MG63 (cell line): ENCODE results near the gene HERPUD2. TPM values are rescaled to one million over a fixed set of nuclear protein-coding genes. Genes with fewer than 3 reads are reported as not detected.

Experiments used
- DNase-seq: peaks from one replicate; pipeline ENCODE4 v3.0.0-alpha.2; 2020
- H3K27me3 ChIP-seq: fragments of 250-450 bp; sonication (Bioruptor Pico); 2 replicates; pipeline ENCODE4 v1.5.1; 2020; ENCODE audit warnings: mild to moderate bottlenecking, moderate library complexity
- H3K36me3 ChIP-seq: fragments of 250-450 bp; sonication (Bioruptor Pico); 2 replicates; pipeline ENCODE4 v1.5.1; 2020; ENCODE audit warnings: mild to moderate bottlenecking, moderate library complexity
- H3K4me3 ChIP-seq: fragments of 250-450 bp; sonication (Bioruptor Pico); 2 replicates; pipeline ENCODE4 v1.5.1; 2020; ENCODE audit warnings: mild to moderate bottlenecking, moderate library complexity
- H3K9me3 ChIP-seq: fragments of 250-450 bp; sonication (Bioruptor Pico); 2 replicates; pipeline ENCODE4 v1.5.1; 2020; ENCODE audit warnings: mild to moderate bottlenecking, moderate library complexity
- total RNA-seq: library from RNA; depleted of rRNA; stranded (reverse); fragments of >200 nt; shearing (Covaris generic); gene quantifications from 2 replicates; pipeline ENCODE4 v1.2.3, GENCODE V29; 2014; ENCODE audit warnings: low replicate concordance; rRNA removed

The HERPUD2 gene
- 12.0 and 16.2 TPM in 2 replicates for total RNA-seq

- Histone ChIP-seq H3K4me3 (peak within 1 kb of the TSS; percentile 96), H3K9me3 (no peaks in the 10 kb centered on the region), H3K36me3 (peaks cover 2% of the 10 kb centered on the region; the same call in 1 of the 2 replicates), H3K27me3 (no peaks in the 10 kb centered on the region)
- peak; percentile 91 for DNase-seq
Observed at GRCh38 chr7:35694784-35695472, at the start of gene HERPUD2. TSS of gene HERPUD2 (minus strand) at chr7:35695135. CDS start at chr7:35694330, 805 bp downstream.

GRCh38 chr7:35738889-35739288 is 44.0 kb upstream of the HERPUD2 start:
- Histone ChIP-seq H3K36me3 (no peaks in the 10 kb centered on the region), H3K9me3 (no peaks in the 10 kb centered on the region), H3K4me3 (no peak overlapping the region), H3K27me3 (no peaks in the 10 kb centered on the region)
- DNase-seq, result no peak

- Histone ChIP-seq H3K4me3 (no peak overlapping the region), H3K9me3 (no peaks in the 10 kb centered on the region), H3K27me3 (no peaks in the 10 kb centered on the region), H3K36me3 (no peaks in the 10 kb centered on the region)
- no peak for DNase-seq
Observed at GRCh38 chr7:35736725-35737124, 41.8 kb upstream of the HERPUD2 start.

- no peaks in the 10 kb centered on the region for H3K27me3 ChIP-seq
- no peaks in the 10 kb centered on the region for H3K9me3 ChIP-seq
- H3K4me3 ChIP-seq, result no peak overlapping the region
- H3K36me3 ChIP-seq, result no peaks in the 10 kb centered on the region
- no peak for DNase-seq
Observed at GRCh38 chr7:35735396-35735795, 40.5 kb upstream of the HERPUD2 start.

- Histone ChIP-seq H3K9me3 (no peaks in the 10 kb centered on the region), H3K4me3 (no peak overlapping the region), H3K36me3 (no peaks in the 10 kb centered on the region), H3K27me3 (no peaks in the 10 kb centered on the region)
- no peak for DNase-seq
Observed at GRCh38 chr7:35734001-35734483, 39.1 kb upstream of the HERPUD2 start.

- Histone ChIP-seq H3K4me3 (no peak overlapping the region), H3K9me3 (no peaks in the 10 kb centered on the region), H3K36me3 (no peaks in the 10 kb centered on the region), H3K27me3 (no peaks in the 10 kb centered on the region)
- DNase-seq, result no peak
Observed at GRCh38 chr7:35731349-35731748, 36.4 kb upstream of the HERPUD2 start.

GRCh38 chr7:35729061-35729783 is 34.3 kb upstream of the HERPUD2 start:
- Histone ChIP-seq H3K36me3 (no peaks in the 10 kb centered on the region), H3K4me3 (no peak overlapping the region), H3K27me3 (no peaks in the 10 kb centered on the region), H3K9me3 (no peaks in the 10 kb centered on the region)
- DNase-seq, result no peak

GRCh38 chr7:35728412-35729060 is 33.6 kb upstream of the HERPUD2 start:
- no peak for DNase-seq
- Histone ChIP-seq H3K9me3 (no peaks in the 10 kb centered on the region), H3K36me3 (no peaks in the 10 kb centered on the region), H3K4me3 (no peak overlapping the region), H3K27me3 (no peaks in the 10 kb centered on the region)

GRCh38 chr7:35727571-35727970 is 32.6 kb upstream of the HERPUD2 start:
- Histone ChIP-seq H3K27me3 (no peaks in the 10 kb centered on the region), H3K9me3 (no peaks in the 10 kb centered on the region), H3K4me3 (no peak overlapping the region), H3K36me3 (no peaks in the 10 kb centered on the region)
- no peak for DNase-seq

GRCh38 chr7:35726654-35727053 is 31.7 kb upstream of the HERPUD2 start:
- Histone ChIP-seq H3K4me3 (no peak overlapping the region), H3K36me3 (no peaks in the 10 kb centered on the region), H3K9me3 (no peaks in the 10 kb centered on the region), H3K27me3 (no peaks in the 10 kb centered on the region)
- no peak for DNase-seq

- H3K9me3 ChIP-seq, result no peaks in the 10 kb centered on the region
- no peaks in the 10 kb centered on the region for H3K36me3 ChIP-seq
- DNase-seq, result no peak
- no peak overlapping the region for H3K4me3 ChIP-seq
- no peaks in the 10 kb centered on the region for H3K27me3 ChIP-seq
Observed at GRCh38 chr7:35725280-35725680, 30.3 kb upstream of the HERPUD2 start.

GRCh38 chr7:35723011-35723410 is 28.1 kb upstream of the HERPUD2 start:
- no peak for DNase-seq
- Histone ChIP-seq H3K27me3 (no peaks in the 10 kb centered on the region), H3K9me3 (no peaks in the 10 kb centered on the region), H3K36me3 (no peaks in the 10 kb centered on the region), H3K4me3 (no peak overlapping the region)

GRCh38 chr7:35722054-35722849 is 27.3 kb upstream of the HERPUD2 start:
- no peak for DNase-seq
- Histone ChIP-seq H3K36me3 (no peaks in the 10 kb centered on the region), H3K27me3 (0 out of 2 replicates have a peak, but pooled peaks cover under 1% of the 10 kb centered on the region), H3K4me3 (no peak overlapping the region), H3K9me3 (no peaks in the 10 kb centered on the region)

GRCh38 chr7:35721288-35721687 is 26.4 kb upstream of the HERPUD2 start:
- Histone ChIP-seq H3K9me3 (no peaks in the 10 kb centered on the region), H3K4me3 (no peak overlapping the region), H3K36me3 (no peaks in the 10 kb centered on the region), H3K27me3 (0 out of 2 replicates have a peak, but pooled peaks cover 4% of the 10 kb centered on the region)
- no peak for DNase-seq

- DNase-seq, result no peak
- no peaks in the 10 kb centered on the region for H3K36me3 ChIP-seq
- no peaks in the 10 kb centered on the region for H3K9me3 ChIP-seq
- H3K4me3 ChIP-seq, result no peak overlapping the region
- 0 out of 2 replicates have a peak, but pooled peaks cover 4% of the 10 kb centered on the region for H3K27me3 ChIP-seq
Observed at GRCh38 chr7:35720849-35721248, 25.9 kb upstream of the HERPUD2 start.

GRCh38 chr7:35720032-35720431 is 25.1 kb upstream of the HERPUD2 start:
- H3K4me3 ChIP-seq, result no peak overlapping the region
- H3K9me3 ChIP-seq, result no peaks in the 10 kb centered on the region
- no peaks in the 10 kb centered on the region for H3K36me3 ChIP-seq
- no peak for DNase-seq
- 0 out of 2 replicates have a peak, but pooled peaks cover 4% of the 10 kb centered on the region for H3K27me3 ChIP-seq
